HepG2 (cell line): ENCODE measurements around the gene HS3ST5. TPM values are rescaled to one million over a fixed set of nuclear protein-coding genes. Genes with fewer than 3 reads are reported as not detected.

Experiments used
- ARID5B ChIP-seq: IDR thresholded peaks from 2 replicates; pipeline ENCODE4 v1.4.0; 2020; ENCODE audit warnings: mild to moderate bottlenecking, missing genetic modification reagents
- ELF3 ChIP-seq: IDR thresholded peaks from 2 replicates; pipeline ENCODE4 v1.6.1; 2016; ENCODE audit warnings: missing genetic modification reagents, missing compliant biosample characterization
- FOXO1 ChIP-seq: sonication (generic); formaldehyde crosslinking; IDR thresholded peaks from 2 replicates; pipeline ENCODE4 v1.4.0; 2020; ENCODE audit warnings: missing genetic modification reagents
- HNF1A ChIP-seq, 2 experiments: sonication (generic) in 1 of 2; formaldehyde crosslinking in 1 of 2; IDR thresholded peaks; 2 replicates each; pipeline versions ENCODE4 v1.4.0 to v1.6.1; 2016 to 2020; ENCODE audit warnings: borderline replicate concordance in 1 of 2, low read depth in 1 of 2, mild to moderate bottlenecking in 1 of 2, missing genetic modification reagents in 1 of 2
- HOXA5 ChIP-seq: sonication (generic); formaldehyde crosslinking; IDR thresholded peaks from 2 replicates; pipeline ENCODE4 v1.4.0; 2020; ENCODE audit warnings: missing genetic modification reagents
- ISL2 ChIP-seq: sonication (generic); formaldehyde crosslinking; IDR thresholded peaks from 2 replicates; pipeline ENCODE4 v1.5.0; 2020; ENCODE audit warnings: missing genetic modification reagents
- PATZ1 ChIP-seq: sonication (generic); formaldehyde crosslinking; IDR thresholded peaks from 2 replicates; pipeline ENCODE4 v1.4.0; 2020; ENCODE audit warnings: missing genetic modification reagents
- ZBTB25 ChIP-seq: IDR thresholded peaks from 2 replicates; pipeline ENCODE4 v1.6.1; 2018; ENCODE audit warnings: missing genetic modification reagents
- ZBTB43 ChIP-seq: sonication (generic); formaldehyde crosslinking; conservative IDR thresholded peaks from 2 replicates; pipeline ENCODE4 v1.4.0; 2020; ENCODE audit warnings: missing genetic modification reagents
- ZNF543 ChIP-seq: sonication (generic); formaldehyde crosslinking; IDR thresholded peaks from 2 replicates; pipeline ENCODE4 v1.4.0; 2020; ENCODE audit warnings: mild to moderate bottlenecking, missing genetic modification reagents
- ZNF710 ChIP-seq: sonication (generic); formaldehyde crosslinking; IDR thresholded peaks from 2 replicates; pipeline ENCODE4 v1.5.0; 2020; ENCODE audit warnings: mild to moderate bottlenecking, missing genetic modification reagents, borderline replicate concordance
- polyA plus RNA-seq, 8 experiments: library from polyadenylated mRNA; depleted of rRNA in 3 of 8; stranded (reverse) in 7 of 8; unstranded in 1 of 8; fragments of >200 nt; fragmentation: Illumina TruSeq in 4 of 8; extraction: Trizol in 4 of 8; gene quantifications; 2 replicates each; pipeline versions ENCODE4 v1.2.1 to v1.2.3, GENCODE V29; 2011 to 2016; ENCODE audit warnings: low read depth in 4 of 8, missing spikeins in 1 of 8, mixed read lengths in 1 of 8; ENCODE audit not compliant: insufficient read depth in 1 of 8
- total RNA-seq, 5 experiments: library from RNA; depleted of rRNA; stranded (reverse); fragments of >200 nt; fragmentation: Illumina TruSeq; extraction: Trizol; gene quantifications; 2 replicates each; pipeline ENCODE4 v1.2.3, GENCODE V29; 2016; ENCODE audit warnings: low read depth in 1 of 5

The HS3ST5 gene
- total and polyA plus RNA-seq, 2 of the 13 experiments (the other 11 are each of a cell fraction or from before 2014, with no cell fraction given): 1.1 to 1.6 TPM

- TF ChIP-seq HNF1A (IDR thresholded peaks at IDR 0.05; ENCODE audit: low read depth) (no peak), HNF1A (CRISPR knock-in tag; IDR thresholded peaks at IDR 0.05; ENCODE audit: borderline replicate concordance) (peak; percentile 40; the same call in 1 of the 2 replicates), ARID5B (CRISPR knock-in tag) (peak; percentile 94), ZNF710 (CRISPR knock-in tag) (0 out of 2 replicates have a peak, but pooled peaks have one; percentile 51), ZBTB43 (CRISPR knock-in tag) (no peak), ZNF543 (CRISPR knock-in tag) (peak; percentile 33; the same call in 1 of the 2 replicates), ZBTB25 (CRISPR knock-in tag) (no peak), HOXA5 (CRISPR knock-in tag) (0 out of 2 replicates have a peak, but pooled peaks have one; percentile 12), ELF3 (CRISPR knock-in tag) (peak; percentile 60; the same call in 1 of the 2 replicates), FOXO1 (peak; percentile 55; the same call in 1 of the 2 replicates), ISL2 (CRISPR knock-in tag) (peak; percentile 72; the same call in 1 of the 2 replicates), PATZ1 (CRISPR knock-in tag) (0 out of 2 replicates have a peak, but pooled peaks have one; percentile 16)
These were observed 70.2 kb downstream of the HS3ST5 start (continued) for GRCh38 chr6:114272582-114272981.
